ENCODE results near the gene PTPN7.

- TF ChIP-seq CTCF (IDR thresholded peaks at IDR 0.05) (no peak), POLR2A (IDR thresholded peaks at IDR 0.05) (no peak)
These were observed 6.1 kb downstream of the PTPN7 start for GRCh38 chr1:202154148-202154765.

Data from Peyer's patch (tissue), 4 donors.